ENCODE measurements around the gene ZNF385D.

ZNF385D gene

GRCh38 chr3:21642433-21642832, 108.6 kb downstream of the ZNF385D start:
- H3K27ac ChIP-seq = no peak overlapping the region
- no peak for TF ChIP-seq CTCF (conservative IDR thresholded peaks at IDR 0.05)

- no peak for TF ChIP-seq CTCF (conservative IDR thresholded peaks at IDR 0.05)
- H3K27ac ChIP-seq = no peak overlapping the region
Measured at GRCh38 chr3:21641959-21642358, 109.1 kb downstream of the ZNF385D start.

- H3K27ac ChIP-seq = no peak overlapping the region
- TF ChIP-seq CTCF (conservative IDR thresholded peaks at IDR 0.05) = no peak
Measured at GRCh38 chr3:21638488-21638887, 112.5 kb downstream of the ZNF385D start.

GRCh38 chr3:21634112-21634511, 116.9 kb downstream of the ZNF385D start:
- H3K27ac ChIP-seq = no peak overlapping the region
- TF ChIP-seq CTCF (conservative IDR thresholded peaks at IDR 0.05) = no peak

GRCh38 chr3:21624524-21624923, 126.5 kb downstream of the ZNF385D start:
- no peak overlapping the region for H3K27ac ChIP-seq
- TF ChIP-seq CTCF (conservative IDR thresholded peaks at IDR 0.05) = no peak

GRCh38 chr3:21621181-21621651, 129.8 kb downstream of the ZNF385D start:
- TF ChIP-seq CTCF (conservative IDR thresholded peaks at IDR 0.05) = no peak
- H3K27ac ChIP-seq = peak overlapping the region; percentile 93

GRCh38 chr3:21620511-21621155, 130.4 kb downstream of the ZNF385D start:
- TF ChIP-seq CTCF (conservative IDR thresholded peaks at IDR 0.05) = no peak
- peak overlapping the region; percentile 93 for H3K27ac ChIP-seq

Measured in VCaP (cell line).